Measurements from ENCODE around the gene ARHGAP10.

ARHGAP10 gene

GRCh38 chr4:148016063-148016637 lies 284.3 kb downstream of the ARHGAP10 start:
- TF ChIP-seq, protein P1, sequence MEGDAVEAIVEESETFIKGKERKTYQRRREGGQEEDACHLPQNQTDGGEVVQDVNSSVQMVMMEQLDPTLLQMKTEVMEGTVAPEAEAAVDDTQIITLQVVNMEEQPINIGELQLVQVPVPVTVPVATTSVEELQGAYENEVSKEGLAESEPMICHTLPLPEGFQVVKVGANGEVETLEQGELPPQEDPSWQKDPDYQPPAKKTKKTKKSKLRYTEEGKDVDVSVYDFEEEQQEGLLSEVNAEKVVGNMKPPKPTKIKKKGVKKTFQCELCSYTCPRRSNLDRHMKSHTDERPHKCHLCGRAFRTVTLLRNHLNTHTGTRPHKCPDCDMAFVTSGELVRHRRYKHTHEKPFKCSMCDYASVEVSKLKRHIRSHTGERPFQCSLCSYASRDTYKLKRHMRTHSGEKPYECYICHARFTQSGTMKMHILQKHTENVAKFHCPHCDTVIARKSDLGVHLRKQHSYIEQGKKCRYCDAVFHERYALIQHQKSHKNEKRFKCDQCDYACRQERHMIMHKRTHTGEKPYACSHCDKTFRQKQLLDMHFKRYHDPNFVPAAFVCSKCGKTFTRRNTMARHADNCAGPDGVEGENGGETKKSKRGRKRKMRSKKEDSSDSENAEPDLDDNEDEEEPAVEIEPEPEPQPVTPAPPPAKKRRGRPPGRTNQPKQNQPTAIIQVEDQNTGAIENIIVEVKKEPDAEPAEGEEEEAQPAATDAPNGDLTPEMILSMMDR (IDR thresholded peaks at IDR 0.05; ENCODE audit: low read depth, low read length), result no peak
- H3K4me3 ChIP-seq (ENCODE audit: low read depth, low read length), result no peak overlapping the region
- in situ Hi-C loops (cut with HindIII; ENCODE audit: low sequenced_read_pairs), result no loop called here
- DNase-seq (ENCODE audit: low read depth, low spot score), result no peak

DNA sequence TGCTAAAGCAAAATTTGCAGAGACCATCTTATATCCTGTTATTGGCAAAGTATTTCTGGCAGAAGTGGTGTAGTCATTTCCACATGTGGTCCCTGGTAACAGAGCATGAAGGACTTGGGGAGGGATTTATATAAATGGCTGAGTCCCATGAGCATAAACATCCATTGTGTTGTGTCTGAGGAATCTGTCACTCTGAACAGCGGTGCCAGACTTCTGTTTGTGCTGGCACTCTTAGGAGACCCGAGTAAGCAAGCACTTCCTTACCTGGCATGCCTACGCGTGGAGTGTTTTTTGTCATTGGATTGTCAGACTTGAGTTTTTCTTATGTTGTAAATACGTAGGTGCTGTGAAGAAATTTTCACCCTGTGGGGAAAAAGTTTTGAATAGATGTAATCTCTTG lies 285.9 kb downstream of the ARHGAP10 start:
- in situ Hi-C loops (cut with HindIII; ENCODE audit: low sequenced_read_pairs), result no loop called here
- DNase-seq (ENCODE audit: low read depth, low spot score), result no peak
- TF ChIP-seq, protein P1 (IDR thresholded peaks at IDR 0.05; ENCODE audit: low read depth, low read length), result no peak

DNA sequence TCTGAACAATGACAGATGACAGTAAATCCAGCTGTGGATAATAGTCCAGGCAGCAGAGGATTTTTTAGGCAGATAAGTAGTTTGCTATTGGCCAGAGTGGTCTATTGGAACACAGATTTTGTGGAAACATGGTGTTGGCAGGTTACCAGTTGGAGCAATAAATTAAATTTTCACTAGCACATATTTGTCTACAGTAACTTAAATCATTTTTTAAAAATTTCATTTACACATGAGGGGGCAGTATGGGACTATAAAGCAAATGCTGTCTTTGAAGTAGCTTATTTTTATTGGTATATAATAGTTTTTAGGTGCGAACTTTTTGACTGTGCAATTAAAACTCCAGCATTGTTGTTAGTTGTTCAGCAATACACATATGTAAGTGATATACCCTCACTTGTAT lies 289.8 kb downstream of the ARHGAP10 start:
- in situ Hi-C loops (cut with HindIII; ENCODE audit: low sequenced_read_pairs), result no loop called here
- no peak for DNase-seq (ENCODE audit: low read depth, low spot score)
- no peak overlapping the region for H3K4me3 ChIP-seq (ENCODE audit: low read depth, low read length)
- TF ChIP-seq, protein P1 (IDR thresholded peaks at IDR 0.05; ENCODE audit: low read depth, low read length), result no peak

More for the DNA sequence above, 285.9 kb downstream of the ARHGAP10 start:
- no peak overlapping the region for H3K4me3 ChIP-seq (ENCODE audit: low read depth, low read length)

DNA sequence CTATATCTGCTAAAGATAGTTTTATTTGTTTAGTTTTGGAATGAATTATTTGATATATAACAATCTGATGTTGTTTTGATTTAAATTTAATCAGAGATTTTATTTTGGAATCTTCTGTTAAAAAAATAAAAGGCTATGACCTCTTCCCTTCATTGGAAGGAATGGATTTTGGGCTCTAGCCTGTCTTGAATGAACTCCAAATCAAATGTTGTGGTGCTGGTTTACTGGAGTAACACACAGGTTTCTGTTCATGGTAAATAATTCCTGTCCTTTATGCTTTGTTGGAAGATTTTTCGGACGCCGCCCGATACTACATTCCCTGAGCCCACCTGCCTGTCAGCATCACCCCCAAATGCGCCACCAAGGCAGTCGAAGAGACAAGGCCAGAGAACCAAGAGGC lies 291.1 kb downstream of the ARHGAP10 start:
- no peak for DNase-seq (ENCODE audit: low read depth, low spot score)
- TF ChIP-seq, protein P1 (IDR thresholded peaks at IDR 0.05; ENCODE audit: low read depth, low read length), result no peak
- in situ Hi-C loops (cut with HindIII; ENCODE audit: low sequenced_read_pairs), result no loop called here
- H3K4me3 ChIP-seq (ENCODE audit: low read depth, low read length), result no peak overlapping the region

DNA sequence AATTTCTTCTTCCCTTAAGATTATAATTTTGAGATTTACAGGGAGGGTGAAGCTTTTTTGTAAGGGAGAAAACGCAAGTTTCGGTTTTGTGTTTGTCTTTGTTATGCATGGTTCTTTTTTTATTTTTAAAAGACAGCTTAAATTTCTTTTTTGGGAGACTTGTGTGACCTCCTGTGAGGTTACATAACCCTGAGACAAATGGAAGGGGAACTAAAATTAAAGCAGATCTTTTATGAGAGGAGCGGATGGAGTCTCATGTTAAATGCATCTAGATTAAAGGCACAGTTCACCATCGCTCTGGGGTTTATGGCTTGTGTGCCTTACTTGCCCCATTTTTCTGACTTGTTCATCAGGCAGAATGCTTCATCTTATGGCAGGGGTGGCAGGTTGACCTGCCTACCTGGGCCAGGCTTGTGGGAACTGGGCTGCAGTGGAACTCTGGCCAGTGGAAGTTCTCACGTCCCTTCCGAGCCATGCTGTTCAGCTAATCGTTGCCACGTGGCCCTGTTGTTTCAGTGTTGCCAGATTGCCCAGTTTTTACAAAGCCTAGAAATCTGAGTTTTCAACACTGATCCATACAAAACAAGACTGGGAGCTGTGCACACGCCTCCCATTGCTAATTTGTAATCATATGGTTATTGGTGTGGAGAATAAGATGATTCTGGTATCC lies 291.8 kb downstream of the ARHGAP10 start:
- no peak for DNase-seq (ENCODE audit: low read depth, low spot score)
- in situ Hi-C loops (cut with HindIII; ENCODE audit: low sequenced_read_pairs), result no loop called here
- no peak overlapping the region for H3K4me3 ChIP-seq (ENCODE audit: low read depth, low read length)
- TF ChIP-seq, protein P1 (IDR thresholded peaks at IDR 0.05; ENCODE audit: low read depth, low read length), result no peak

- H3K4me3 ChIP-seq (ENCODE audit: low read depth, low read length), result no peak overlapping the region
- TF ChIP-seq, protein P1 (IDR thresholded peaks at IDR 0.05; ENCODE audit: low read depth, low read length), result no peak
- peak; percentile 96 for DNase-seq (ENCODE audit: low read depth, low spot score)
- in situ Hi-C loops (cut with HindIII; ENCODE audit: low sequenced_read_pairs), result no loop called here
Measured at GRCh38 chr4:148025981-148026380, 294.1 kb downstream of the ARHGAP10 start.
